Epithelial cell of esophagus (primary cell): ENCODE results near the gene UBE2K.
"Not testable (repeated sequence)": the region's sequence is repeated elsewhere in the genome, so short reads cannot be mapped to it uniquely, and the experiment has no call there.

Experiments used
- DNase-seq: peaks from one replicate; pipeline ENCODE4 v3.0.0; 2010; ENCODE audit warnings: low read depth
- H3K4me3 ChIP-seq: 2 replicates; pipeline ENCODE4 v1.5.1; 2011; ENCODE audit warnings: mild to moderate bottlenecking, low read length, control low read depth
- CTCF ChIP-seq: IDR thresholded peaks from 2 replicates; pipeline ENCODE4 v1.5.1; 2011; ENCODE audit warnings: low read depth, mild to moderate bottlenecking, low read length, control low read depth, inconsistent platforms; ENCODE audit not compliant: insufficient read depth; ENCODE audit errors: missing control alignments

UBE2K gene

GRCh38 chr4:39712819-39713607 lies 15.1 kb downstream of the UBE2K start:
- TF ChIP-seq CTCF, result no peak
- DNase-seq, result no peak
- H3K4me3 ChIP-seq, result no peak overlapping the region

- DNase-seq, result peak; percentile 34
- TF ChIP-seq CTCF, result no peak
- no peak overlapping the region for H3K4me3 ChIP-seq
These were observed 15.8 kb downstream of the UBE2K start for GRCh38 chr4:39713691-39714090.

- no peak for DNase-seq
- no peak for TF ChIP-seq CTCF
- no peak overlapping the region for H3K4me3 ChIP-seq
These were observed 16.2 kb downstream of the UBE2K start for GRCh38 chr4:39714166-39714565.

- DNase-seq, result no peak
- H3K4me3 ChIP-seq, result no peak overlapping the region
- TF ChIP-seq CTCF, result no peak
These were observed 17.9 kb downstream of the UBE2K start for GRCh38 chr4:39715788-39716187.

GRCh38 chr4:39716356-39716755 lies 18.4 kb downstream of the UBE2K start:
- H3K4me3 ChIP-seq, result no peak overlapping the region
- no peak for DNase-seq
- no peak for TF ChIP-seq CTCF

GRCh38 chr4:39717743-39718142 lies 19.8 kb downstream of the UBE2K start:
- not testable (repeated sequence) for H3K4me3 ChIP-seq, DNase-seq

GRCh38 chr4:39718366-39719323 lies 20.7 kb downstream of the UBE2K start:
- DNase-seq, result peak; percentile 17
- TF ChIP-seq CTCF, result no peak
- no peak overlapping the region for H3K4me3 ChIP-seq
